Caco-2 (cell line): ENCODE measurements around the gene TAS2R19. TPM values are rescaled to one million over a fixed set of nuclear protein-coding genes. Genes with fewer than 3 reads are reported as not detected.
"Not testable (repeated sequence)": the region's sequence is repeated elsewhere in the genome, so short reads cannot be mapped to it uniquely, and the experiment has no call there.

Experiments used
- BruUV-seq: library from RNA; stranded (reverse); fragments of 400-500 nt; replicated peaks from 2 replicates; lab custom pipeline; 2021; lab: Mats Ljungman, UMichigan
- CTCF ChIA-PET: fragments of 300-600 bp; sonication (Branson Sonifier 250); formaldehyde crosslinking; loops from one replicate; lab custom pipeline; 2022; ENCODE audit warnings: antibody characterized with exemption; lab: Charles Lee
- POLR2A ChIA-PET: fragments of 300-600 bp; sonication (Branson Sonifier 250); formaldehyde crosslinking; loops from one replicate; lab custom pipeline; 2022; ENCODE audit warnings: antibody characterized with exemption; lab: Charles Lee
- DNase-seq, 2 experiments: peaks; one replicate each; pipeline versions ENCODE4 v3.0.0 to v3.0.0-alpha.2; 2020 to 2022
- H3K27me3 ChIP-seq: replicated peaks from 2 replicates; pipeline ENCODE4 v1.6.0; 2011; ENCODE audit warnings: low read length; ENCODE audit not compliant: control insufficient read depth, insufficient read depth
- H3K36me3 ChIP-seq: 2 replicates; pipeline ENCODE4 v1.5.1; 2011; ENCODE audit warnings: low read length; ENCODE audit not compliant: control insufficient read depth, insufficient read depth
- H3K4me1 ChIP-seq: fragments of 250-450 bp; sonication (Bioruptor Pico); 2 replicates; pipeline ENCODE4 v1.5.1; 2020; ENCODE audit warnings: mild to moderate bottlenecking
- H3K4me3 ChIP-seq: 2 replicates; pipeline ENCODE4 v1.5.1; 2011; ENCODE audit warnings: low read depth, mild to moderate bottlenecking, control low read depth, low read length
- H3K9me3 ChIP-seq: fragments of 250-450 bp; sonication (Bioruptor Pico); 2 replicates; pipeline ENCODE4 v1.5.1; 2020; ENCODE audit warnings: mild to moderate bottlenecking, moderate library complexity
- H3K27ac Mint-ChIP-seq: one replicate; pipeline ENCODE4 v1.8.0; 2022; ENCODE audit warnings: mixed read lengths; ENCODE audit not compliant: unreplicated experiment
- H3K27me3 Mint-ChIP-seq: one replicate; pipeline ENCODE4 v1.8.0; 2022; ENCODE audit warnings: mixed read lengths; ENCODE audit not compliant: insufficient read depth, unreplicated experiment
- H3K36me3 Mint-ChIP-seq: one replicate; pipeline ENCODE4 v1.8.0; 2022; ENCODE audit warnings: mild to moderate bottlenecking, mixed read lengths; ENCODE audit not compliant: insufficient read depth, unreplicated experiment
- H3K4me1 Mint-ChIP-seq: one replicate; pipeline ENCODE4 v1.8.0; 2022; ENCODE audit warnings: low read depth, mixed read lengths; ENCODE audit not compliant: unreplicated experiment
- H3K4me3 Mint-ChIP-seq: one replicate; pipeline ENCODE4 v1.8.0; 2022; ENCODE audit warnings: mild to moderate bottlenecking, moderate library complexity, mixed read lengths; ENCODE audit not compliant: unreplicated experiment
- H3K9me3 Mint-ChIP-seq: one replicate; pipeline ENCODE4 v1.8.0; 2022; ENCODE audit warnings: mixed read lengths; ENCODE audit not compliant: unreplicated experiment
- intact Hi-C: fragments of 100-400 bp; cut with micrococcal nuclease; formaldehyde crosslinking; loops from one replicate; pipeline ENCODE4 v1.10.0; 2022; ENCODE audit not compliant: unreplicated experiment
- total RNA-seq: library from RNA; stranded (reverse); gene quantifications from 2 replicates; pipeline ENCODE4 v1.2.3, GENCODE V29; 2022
- TF ChIP-seq, protein P1 (sequence below), 2 experiments: fragments of 200-600 bp in 1 of 2; IDR thresholded peaks; 1 replicate in 1 of 2; 2 replicates in 1 of 2; pipeline versions ENCODE4 v1.5.1 to v1.8.0; 2011 to 2022; ENCODE audit warnings: antibody characterized with exemption in 1 of 2, control low read depth in 1 of 2, inconsistent platforms in 1 of 2, low read depth in 1 of 2, low read length in 1 of 2, mild to moderate bottlenecking in 1 of 2, moderate library complexity in 1 of 2; ENCODE audit not compliant: insufficient read depth in 1 of 2, severe bottlenecking in 1 of 2, unreplicated experiment in 1 of 2

The TAS2R19 gene
- total RNA-seq, 1 experiment from 2014 or later = 4.8 TPM

DNA sequence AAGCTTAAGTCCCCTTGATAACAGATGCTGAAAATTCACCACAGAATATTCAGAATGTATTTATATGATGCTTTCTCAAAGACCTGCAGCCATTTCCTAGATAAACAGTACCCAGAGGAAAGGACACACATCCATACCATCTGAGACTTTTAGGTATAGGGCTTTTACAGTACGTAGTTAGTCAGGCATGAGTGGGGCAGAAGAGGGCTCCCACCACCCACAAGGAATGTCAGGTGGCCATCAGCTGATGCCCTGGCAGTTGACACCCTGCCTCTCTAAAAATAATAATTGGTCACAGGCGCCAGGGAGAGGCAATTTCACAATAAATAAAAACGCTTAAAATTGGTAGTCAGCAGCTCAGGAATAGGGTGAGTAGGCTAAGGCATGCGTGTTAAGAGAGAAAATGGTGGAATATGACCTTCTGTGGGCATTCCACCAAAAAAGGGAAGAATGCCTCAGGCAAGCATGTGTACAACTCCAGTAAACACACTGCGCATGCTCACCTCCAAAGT, 47.5 kb upstream of the TAS2R19 start:
- Mint-ChIP-seq H3K27me3 (no peaks in the 10 kb centered on the region), H3K4me3 (no peak overlapping the region), H3K27ac (no peak overlapping the region), H3K9me3 (peaks cover 9% of the 10 kb centered on the region), H3K36me3 (peaks cover 23% of the 10 kb centered on the region), H3K4me1 (peaks cover 7% of the 10 kb centered on the region)
- CTCF ChIA-PET = no interaction called here
- no peaks in the 10 kb centered on the region for H3K27me3 ChIP-seq
- H3K9me3 ChIP-seq = no peaks in the 10 kb centered on the region
- BruUV-seq = no TSS peak
- TF ChIP-seq, protein P1, sequence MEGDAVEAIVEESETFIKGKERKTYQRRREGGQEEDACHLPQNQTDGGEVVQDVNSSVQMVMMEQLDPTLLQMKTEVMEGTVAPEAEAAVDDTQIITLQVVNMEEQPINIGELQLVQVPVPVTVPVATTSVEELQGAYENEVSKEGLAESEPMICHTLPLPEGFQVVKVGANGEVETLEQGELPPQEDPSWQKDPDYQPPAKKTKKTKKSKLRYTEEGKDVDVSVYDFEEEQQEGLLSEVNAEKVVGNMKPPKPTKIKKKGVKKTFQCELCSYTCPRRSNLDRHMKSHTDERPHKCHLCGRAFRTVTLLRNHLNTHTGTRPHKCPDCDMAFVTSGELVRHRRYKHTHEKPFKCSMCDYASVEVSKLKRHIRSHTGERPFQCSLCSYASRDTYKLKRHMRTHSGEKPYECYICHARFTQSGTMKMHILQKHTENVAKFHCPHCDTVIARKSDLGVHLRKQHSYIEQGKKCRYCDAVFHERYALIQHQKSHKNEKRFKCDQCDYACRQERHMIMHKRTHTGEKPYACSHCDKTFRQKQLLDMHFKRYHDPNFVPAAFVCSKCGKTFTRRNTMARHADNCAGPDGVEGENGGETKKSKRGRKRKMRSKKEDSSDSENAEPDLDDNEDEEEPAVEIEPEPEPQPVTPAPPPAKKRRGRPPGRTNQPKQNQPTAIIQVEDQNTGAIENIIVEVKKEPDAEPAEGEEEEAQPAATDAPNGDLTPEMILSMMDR (IDR thresholded peaks at IDR 0.05; ENCODE audit: insufficient read depth in 1 of 2, low read depth in 1 of 2, low read length in 1 of 2, severe bottlenecking in 1 of 2, unreplicated experiment in 1 of 2) = no peak
- POLR2A ChIA-PET = no interaction called here
- intact Hi-C loops = loop anchor here (1.0 kb wide), 1 partner anchor 55 kb away; no protein-coding TSS in a partner anchor
- DNase-seq = no peak
- no peak overlapping the region for H3K4me3 ChIP-seq
- H3K4me1 ChIP-seq = no peaks in the 10 kb centered on the region
- no peaks in the 10 kb centered on the region for H3K36me3 ChIP-seq

DNA sequence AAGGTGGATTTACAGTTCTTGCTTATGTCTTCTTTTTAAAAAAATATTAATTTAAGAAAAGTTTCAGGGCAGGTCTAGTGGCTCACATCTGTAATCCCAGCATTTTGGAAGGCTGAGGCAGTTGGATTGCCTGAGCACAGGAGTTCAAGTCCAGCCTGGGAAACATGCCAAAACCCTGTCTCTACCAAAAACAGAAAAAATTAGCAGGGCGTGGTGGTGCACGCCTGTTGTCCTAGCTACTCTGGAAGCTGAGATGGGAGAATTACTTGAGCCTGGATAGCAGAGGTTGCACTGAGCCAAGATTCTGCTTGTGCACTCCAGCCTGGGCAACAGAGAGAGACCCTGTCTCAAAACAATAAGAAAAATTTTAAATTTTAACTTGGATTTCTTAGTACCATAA, 45.1 kb upstream of the TAS2R19 start:
- H3K36me3 Mint-ChIP-seq = peaks cover 23% of the 10 kb centered on the region
- Histone ChIP-seq H3K4me1 (no peaks in the 10 kb centered on the region), H3K4me3 (no peak overlapping the region), H3K9me3 (no peaks in the 10 kb centered on the region), H3K36me3 (no peaks in the 10 kb centered on the region), H3K27me3 (no peaks in the 10 kb centered on the region)
- no peaks in the 10 kb centered on the region for H3K27me3 Mint-ChIP-seq
- H3K27ac Mint-ChIP-seq = no peak overlapping the region
- no peak for DNase-seq
- ChIA-PET CTCF (no interaction called here), POLR2A (no interaction called here)
- no TSS peak for BruUV-seq
- peaks cover 10% of the 10 kb centered on the region for H3K9me3 Mint-ChIP-seq
- no peak overlapping the region for H3K4me3 Mint-ChIP-seq
- H3K4me1 Mint-ChIP-seq = no peaks in the 10 kb centered on the region
- intact Hi-C loops = no loop called here
- TF ChIP-seq, protein P1 (IDR thresholded peaks at IDR 0.05; ENCODE audit: insufficient read depth in 1 of 2, low read depth in 1 of 2, low read length in 1 of 2, severe bottlenecking in 1 of 2, unreplicated experiment in 1 of 2) = no peak

DNA sequence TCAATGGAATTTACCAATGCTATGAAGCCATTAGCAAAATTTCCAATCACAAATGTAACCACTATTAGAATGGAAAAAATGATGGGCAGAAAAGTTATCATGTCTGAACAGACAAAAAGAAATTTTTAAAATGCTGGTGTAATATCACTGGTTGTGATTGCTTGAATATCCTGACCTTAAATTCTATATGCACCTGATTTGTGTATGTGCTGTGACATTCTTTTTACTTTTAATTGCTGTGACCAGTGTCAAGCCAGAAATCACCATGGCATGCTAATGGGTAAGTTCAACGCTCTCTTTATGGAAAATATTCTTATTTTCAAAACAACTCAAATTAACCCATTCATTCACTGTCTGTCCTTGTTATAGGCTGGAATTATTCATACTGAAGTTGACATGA, 39.8 kb upstream of the TAS2R19 start, which contains the start of gene TAS2R46:
TAS2R46 (minus strand) TSS at position 101 of the 400 bp plus-strand sequence; CDS start at position 101, 0 bp downstream.
- BruUV-seq, intact Hi-C loops, H3K4me1 Mint-ChIP-seq, CTCF ChIA-PET, POLR2A ChIA-PET, H3K4me3 Mint-ChIP-seq, DNase-seq, H3K9me3 ChIP-seq, H3K27me3 ChIP-seq, H3K27ac Mint-ChIP-seq, H3K4me3 ChIP-seq, H3K36me3 Mint-ChIP-seq, H3K36me3 ChIP-seq, H3K4me1 ChIP-seq, H3K27me3 Mint-ChIP-seq, H3K9me3 Mint-ChIP-seq: not testable (repeated sequence)
